NOMO-1 (cell line): ENCODE measurements around the gene OXSR1.
"Not testable (repeated sequence)": the region's sequence is repeated elsewhere in the genome, so short reads cannot be mapped to it uniquely, and the experiment has no call there.

Experiments used
- DNase-seq, 2 experiments: peaks; one replicate each; lab custom pipeline; 2025; ENCODE audit not compliant: unreplicated experiment in 2 of 2; lab: John Stamatoyannopoulos, UW

The OXSR1 gene

DNA sequence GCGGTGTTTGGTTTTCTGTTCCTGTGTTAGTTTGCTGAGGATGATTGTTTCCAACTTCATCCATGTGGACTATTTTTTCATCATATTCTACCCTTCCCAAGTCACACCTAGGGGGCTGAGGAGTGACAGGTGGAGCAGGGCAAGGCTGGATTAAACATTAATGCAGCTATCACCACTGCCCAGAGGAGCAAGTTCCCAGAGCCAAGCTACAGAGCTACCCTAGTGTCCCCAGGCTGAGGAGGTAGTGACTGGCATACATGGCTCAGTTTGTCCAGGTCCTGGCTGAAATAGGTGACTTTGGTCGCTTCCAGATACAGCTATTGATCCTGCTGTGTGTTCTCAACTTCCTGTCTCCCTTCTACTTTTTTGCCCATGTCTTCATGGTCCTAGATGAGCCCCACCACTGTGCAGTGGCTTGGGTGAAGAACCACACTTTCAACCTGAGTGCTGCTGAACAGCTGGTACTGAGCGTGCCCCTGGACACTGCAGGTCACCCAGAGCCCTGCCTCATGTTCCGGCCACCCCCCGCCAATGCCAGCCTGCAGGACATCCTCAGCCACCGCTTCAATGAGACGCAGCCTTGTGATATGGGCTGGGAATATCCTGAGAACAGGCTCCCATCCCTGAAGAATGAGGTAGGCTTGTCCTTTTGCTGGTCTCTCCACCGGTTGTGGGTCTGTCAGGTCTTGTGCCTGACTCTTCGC, 100.4 kb downstream of the OXSR1 start, which contains the start of gene SLC22A13:
TSS of gene SLC22A13 (plus strand) at position 209 of the 704 bp plus-strand sequence. CDS start at position 258, 49 bp downstream.
- no peak for DNase-seq

GRCh38 chr3:38266810-38267209, 101.5 kb downstream of the OXSR1 start:
- no peak for DNase-seq

DNA sequence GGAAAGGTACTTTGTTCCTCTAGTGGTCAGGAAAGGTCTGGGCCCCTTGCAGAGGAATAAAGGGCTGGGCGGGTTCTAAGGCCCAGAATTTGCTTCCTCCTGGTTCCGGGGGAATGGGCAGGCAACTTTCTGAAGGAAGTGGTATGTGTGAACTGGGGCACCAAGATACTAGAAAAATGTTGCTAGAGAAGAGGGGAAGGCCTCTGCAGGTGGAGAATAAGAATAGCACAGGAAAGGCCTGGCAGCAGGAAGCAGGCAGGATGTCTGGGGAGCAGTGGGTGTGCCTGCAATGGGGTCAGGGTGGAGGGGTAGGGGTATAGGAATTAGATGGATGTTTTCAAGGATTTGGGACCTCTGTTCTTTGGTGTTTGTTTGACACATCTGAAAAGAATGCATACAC, 102.3 kb downstream of the OXSR1 start:
- DNase-seq = no peak

DNA sequence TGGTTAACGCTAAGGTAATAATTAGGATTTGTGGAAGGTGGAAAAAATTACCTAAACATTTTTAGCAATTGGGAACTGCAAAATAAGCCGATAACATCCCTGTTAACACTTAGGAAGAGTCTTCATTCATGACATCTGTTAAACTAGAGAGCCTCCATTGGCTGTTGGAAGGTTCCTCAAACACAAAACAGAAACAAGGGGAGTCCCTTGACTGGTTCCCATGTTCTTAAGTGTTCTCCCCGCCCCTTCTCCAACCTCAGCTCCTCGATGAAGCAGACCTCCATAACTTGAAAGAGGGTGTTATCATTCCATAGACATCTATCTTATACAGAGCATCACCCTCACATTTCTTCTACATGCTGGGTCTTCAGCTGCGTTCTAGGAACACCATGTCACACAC, 102.8 kb downstream of the OXSR1 start:
- peak in 1 of 2 experiments; percentile 46 for DNase-seq

DNA sequence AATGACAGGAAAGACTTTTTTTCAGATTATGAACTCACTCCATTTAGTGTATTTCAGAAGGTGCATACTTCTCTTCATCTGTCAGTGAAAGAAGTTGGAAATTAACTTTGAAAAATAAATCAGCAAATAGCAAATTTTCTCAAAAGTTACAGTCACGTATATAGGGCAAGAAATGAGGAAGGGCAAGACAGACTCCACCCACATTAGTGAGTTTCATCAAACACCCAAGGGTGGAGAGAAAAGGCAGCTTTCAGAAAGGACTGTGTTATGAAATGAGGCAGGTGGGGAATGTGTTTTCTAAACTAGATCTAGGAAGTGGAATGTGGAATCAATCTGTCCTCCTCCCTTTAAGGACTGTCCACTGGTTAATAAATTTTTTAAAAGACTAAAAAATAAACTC, 103.2 kb downstream of the OXSR1 start:
- DNase-seq = peak; percentile 67 to 73

- no peak for DNase-seq
Measured at GRCh38 chr3:38270606-38271005, 105.3 kb downstream of the OXSR1 start.

DNA sequence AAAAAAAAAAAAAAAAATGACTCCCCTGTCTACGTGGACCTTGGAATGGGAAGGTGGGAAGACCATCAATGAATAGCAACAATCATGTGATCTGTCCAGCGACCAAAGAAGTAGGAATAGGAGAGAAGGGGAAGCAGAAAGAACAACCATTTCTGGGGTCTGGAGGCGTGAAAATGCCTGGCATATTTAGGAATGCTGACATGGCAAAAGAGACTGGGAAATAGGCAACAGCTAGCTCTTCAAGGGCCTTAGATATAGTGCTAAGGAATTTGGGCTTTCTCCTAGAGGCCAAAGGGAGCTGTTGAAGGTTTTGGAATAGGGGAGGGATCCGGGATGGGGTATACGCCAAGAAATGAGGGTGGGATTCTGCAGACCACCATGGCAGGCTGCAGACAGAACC, 106.2 kb downstream of the OXSR1 start:
- no peak for DNase-seq

GRCh38 chr3:38274864-38275649, 109.7 kb downstream of the OXSR1 start:
- DNase-seq = no peak

DNA sequence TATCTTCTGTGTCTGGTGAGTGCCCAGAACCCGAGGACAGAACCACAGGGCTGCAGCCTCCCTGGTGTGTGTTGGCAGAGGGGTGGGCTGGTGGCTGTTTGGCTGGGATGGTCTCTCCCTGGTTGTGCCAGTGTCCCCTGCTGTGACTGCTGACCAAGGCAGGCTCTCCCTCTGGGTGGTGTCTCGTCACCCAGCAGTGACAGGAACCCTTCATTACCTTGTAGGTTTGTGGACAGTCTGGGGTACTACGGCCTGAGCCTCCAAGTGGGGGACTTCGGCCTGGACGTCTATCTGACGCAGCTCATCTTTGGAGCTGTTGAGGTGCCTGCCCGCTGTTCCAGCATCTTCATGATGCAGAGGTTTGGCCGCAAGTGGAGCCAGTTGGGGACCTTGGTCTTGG, 110.3 kb downstream of the OXSR1 start:
- DNase-seq = no peak

- DNase-seq = no peak
Measured at GRCh38 chr3:38276081-38276916, 111.0 kb downstream of the OXSR1 start.

DNA sequence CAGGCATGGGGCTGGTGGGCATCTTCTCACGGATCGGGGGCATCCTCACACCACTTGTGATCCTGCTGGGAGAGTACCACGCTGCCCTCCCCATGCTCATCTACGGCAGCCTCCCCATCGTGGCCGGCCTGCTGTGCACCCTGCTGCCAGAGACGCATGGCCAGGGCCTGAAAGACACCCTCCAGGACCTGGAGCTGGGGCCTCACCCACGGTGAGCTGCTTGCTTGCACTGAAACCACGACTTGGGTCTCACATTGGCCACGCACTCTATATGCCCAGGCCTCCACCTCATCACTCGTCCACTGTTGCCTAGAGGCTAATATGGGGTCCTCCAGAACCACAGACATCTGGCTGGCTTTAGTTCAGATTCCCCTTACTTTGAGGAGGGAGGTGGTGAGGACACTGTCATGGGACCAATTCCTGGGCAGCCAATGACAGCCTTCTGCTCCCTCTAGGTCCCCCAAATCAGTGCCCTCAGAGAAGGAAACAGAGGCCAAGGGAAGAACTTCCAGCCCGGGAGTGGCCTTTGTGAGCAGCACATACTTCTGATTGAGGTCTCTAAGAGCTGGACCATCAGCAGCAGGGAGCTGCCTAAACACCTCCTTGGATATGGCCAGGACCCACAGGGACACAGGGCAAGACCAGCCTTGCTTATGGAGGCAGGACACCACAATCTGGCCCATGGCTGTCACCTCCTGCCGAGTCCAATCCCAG, 111.7 kb downstream of the OXSR1 start:
- no peak for DNase-seq

DNA sequence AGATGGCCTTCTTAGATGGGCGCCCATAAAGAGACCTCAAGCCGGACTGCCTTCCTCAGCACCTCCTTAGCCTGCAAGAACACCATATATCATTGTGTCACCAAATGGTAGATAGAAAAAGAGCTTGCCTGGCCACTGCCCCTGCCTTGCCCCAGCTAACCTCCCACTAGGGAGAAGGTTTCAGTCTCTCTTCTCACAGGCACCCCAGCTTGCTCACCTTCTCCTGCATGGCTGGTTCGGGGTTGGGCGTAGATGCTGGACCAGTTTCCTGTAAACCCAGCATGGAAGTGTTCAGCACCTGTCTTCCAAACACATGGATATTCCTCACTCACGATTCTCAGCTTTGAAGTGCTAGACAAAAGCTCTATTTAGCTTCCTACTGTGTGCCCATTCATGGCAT, 113.5 kb downstream of the OXSR1 start:
- no peak for DNase-seq

DNA sequence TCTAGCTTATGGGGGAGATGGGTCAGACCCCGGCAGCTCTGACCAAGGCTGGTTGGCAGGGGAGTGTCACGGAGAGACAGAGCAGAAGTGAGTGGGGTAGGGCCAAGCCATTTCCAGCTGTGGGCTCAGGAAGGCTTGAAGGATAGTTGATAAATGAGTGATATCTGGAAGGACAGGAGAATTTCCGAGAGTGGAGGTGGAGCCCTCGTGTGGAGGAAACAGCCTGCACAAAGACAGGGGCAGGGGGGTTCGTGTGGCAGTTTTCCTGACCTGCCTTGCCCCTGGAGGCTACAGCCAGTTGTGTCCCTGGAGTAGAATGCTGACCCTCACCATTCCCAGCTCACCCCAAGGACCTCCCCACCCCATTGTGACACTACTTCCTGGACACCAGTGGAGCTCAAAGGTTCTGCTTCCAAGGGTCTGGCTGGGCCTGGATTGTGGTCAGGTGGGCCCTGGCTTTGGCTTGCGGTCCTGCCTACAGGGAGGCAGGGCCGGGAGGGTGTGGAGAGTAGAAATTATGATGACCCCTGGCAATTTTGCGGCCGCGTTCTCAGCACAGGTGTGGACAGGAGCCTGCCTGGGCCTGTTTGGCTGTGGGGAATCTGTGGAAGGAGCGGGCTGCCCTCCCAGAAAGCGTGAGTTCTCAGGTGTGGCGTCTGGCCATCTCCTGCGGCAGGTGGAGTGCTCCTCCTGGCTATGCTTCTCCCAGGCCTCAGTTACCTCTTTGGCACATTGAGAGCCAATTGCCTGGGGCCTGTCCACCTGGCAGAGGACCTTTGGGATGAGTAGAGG, 116.8 kb downstream of the OXSR1 start, which contains the start of gene SLC22A14:
TSS of gene SLC22A14 (plus strand) at position 400 of the 792 bp plus-strand sequence. CDS start 23,733 bp downstream, outside the sequence.
- DNase-seq = no peak

DNA sequence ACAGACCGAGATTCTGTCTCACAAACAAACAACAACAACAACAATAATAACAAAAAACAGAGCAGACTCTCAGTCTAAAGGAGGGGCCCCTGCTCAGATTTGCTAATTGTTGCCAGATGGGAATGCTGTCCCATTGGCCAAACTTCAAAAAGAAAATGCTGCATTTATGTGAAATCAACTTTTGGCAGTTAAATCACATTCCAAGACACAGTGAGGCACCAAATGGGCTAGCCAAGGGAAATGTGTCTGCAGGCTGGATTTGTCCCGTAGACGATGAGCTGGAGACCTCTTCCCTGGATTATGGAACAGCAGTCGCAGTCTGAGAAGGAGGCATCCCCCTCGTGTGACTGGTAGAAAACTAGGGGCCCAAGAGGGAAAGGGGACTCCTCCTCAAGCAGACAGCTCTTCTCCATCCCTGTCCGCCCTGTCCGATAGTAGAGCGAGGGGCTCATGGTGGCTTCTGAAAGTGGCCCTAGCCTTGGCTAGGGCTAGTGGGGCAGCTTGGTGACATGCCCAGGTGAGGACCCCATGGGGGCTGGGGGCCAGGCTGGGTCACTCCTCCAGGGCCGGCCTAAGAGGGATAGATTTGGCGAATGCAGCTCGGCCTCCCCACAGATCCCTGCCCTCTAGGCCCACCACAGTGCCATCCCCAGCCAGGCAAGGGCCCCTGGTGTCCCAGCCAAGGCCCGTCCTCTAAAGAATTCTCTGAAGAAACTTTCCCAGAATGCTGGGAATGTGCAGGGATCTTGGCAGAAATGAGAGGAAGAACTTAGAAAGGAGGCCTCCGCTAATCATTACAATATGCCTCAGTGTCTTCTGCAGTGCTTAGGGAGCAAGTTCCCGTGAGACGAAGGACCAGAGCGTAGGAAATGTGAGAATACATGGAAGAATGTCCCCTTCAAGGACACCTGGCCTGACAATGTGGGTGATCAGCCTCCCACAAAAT, 118.7 kb downstream of the OXSR1 start:
- no peak for DNase-seq

DNA sequence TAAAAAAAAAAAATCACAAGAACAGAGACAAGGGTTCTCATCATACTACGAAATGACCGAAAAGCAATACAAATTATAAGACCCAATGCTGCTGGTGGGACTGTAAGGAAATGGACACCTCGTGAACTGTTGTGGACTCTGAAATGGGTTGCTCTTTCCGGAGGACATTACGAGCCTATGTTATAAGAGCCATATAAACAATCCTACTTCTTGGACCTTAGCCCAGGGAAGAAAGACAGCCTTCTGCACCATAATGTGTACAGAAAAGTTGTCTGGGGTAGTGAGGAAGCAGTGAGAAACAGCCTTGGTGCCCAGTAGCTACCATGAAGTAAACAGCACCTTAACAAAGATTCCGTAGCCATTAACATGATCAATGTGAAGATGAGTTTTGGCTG, 119.4 kb downstream of the OXSR1 start:
- no peak for DNase-seq

GRCh38 chr3:38289286-38290217, 124.2 kb downstream of the OXSR1 start:
- not testable (repeated sequence) for DNase-seq

DNA sequence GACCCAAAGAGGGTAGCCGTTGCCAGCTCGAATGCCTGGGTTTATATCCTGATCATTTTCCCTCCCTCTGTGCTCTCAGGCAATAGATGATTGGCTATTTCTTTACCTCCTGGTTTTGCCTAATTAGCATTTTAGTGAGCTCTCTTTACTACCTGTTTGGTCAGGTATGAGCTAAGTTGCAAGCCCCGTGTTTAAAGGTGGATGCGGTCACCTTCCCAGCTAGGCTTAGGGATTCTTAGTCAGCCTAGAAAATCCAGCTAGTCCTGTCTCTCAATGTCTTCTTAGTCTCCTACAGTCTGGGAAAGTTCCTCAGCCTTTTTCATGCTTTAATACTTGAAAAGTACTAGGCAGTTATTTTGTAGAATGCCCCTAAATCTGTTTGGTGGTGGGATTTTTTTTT, 131.7 kb downstream of the OXSR1 start:
- DNase-seq = not testable (repeated sequence)
